Measurements from ENCODE around the gene FCRL2.
"Not testable (repeated sequence)": the region's sequence is repeated elsewhere in the genome, so short reads cannot be mapped to it uniquely, and the experiment has no call there.

FCRL2 gene

GRCh38 chr1:157748262-157748817, 28.6 kb downstream of the FCRL2 start:
- no peak for DNase-seq

- no peak for DNase-seq
Observed at GRCh38 chr1:157739229-157739901, 37.6 kb downstream of the FCRL2 start.

- not testable (repeated sequence) for DNase-seq
Observed at GRCh38 chr1:157735991-157736390, 40.9 kb downstream of the FCRL2 start.

- DNase-seq: no peak
Observed at GRCh38 chr1:157734321-157734720, 42.6 kb downstream of the FCRL2 start.

GRCh38 chr1:157732755-157733154, 44.2 kb downstream of the FCRL2 start:
- no peak for DNase-seq

- no peak for DNase-seq
Observed at GRCh38 chr1:157725221-157725577, 51.7 kb downstream of the FCRL2 start.

- DNase-seq: no peak
Observed at GRCh38 chr1:157724537-157725220, 52.3 kb downstream of the FCRL2 start.

GRCh38 chr1:157723157-157723556, 53.8 kb downstream of the FCRL2 start:
- no peak for DNase-seq

- no peak for DNase-seq
Observed at GRCh38 chr1:157721985-157722384, 54.9 kb downstream of the FCRL2 start.

- no peak for DNase-seq
Observed at GRCh38 chr1:157715736-157716135, 61.2 kb downstream of the FCRL2 start.

- DNase-seq: no peak
Observed at GRCh38 chr1:157711802-157712201, 65.1 kb downstream of the FCRL2 start.

- no peak for DNase-seq
Observed at GRCh38 chr1:157704878-157705277, 72.1 kb downstream of the FCRL2 start.

- no peak for DNase-seq
Observed at GRCh38 chr1:157703981-157704380, 73.0 kb downstream of the FCRL2 start.

- no peak for DNase-seq
Observed at GRCh38 chr1:157702308-157702825, 74.6 kb downstream of the FCRL2 start.

- DNase-seq: no peak
Observed at GRCh38 chr1:157700732-157701131, 76.2 kb downstream of the FCRL2 start, which contains the start of gene FCRL3. FCRL3 (minus strand) TSS chr1:157700769; CDS start chr1:157700489, 280 bp downstream.

- DNase-seq: no peak
Observed at GRCh38 chr1:157700305-157700704, 76.6 kb downstream of the FCRL2 start.

GRCh38 chr1:157697781-157698569, 79.0 kb downstream of the FCRL2 start:
- no peak for DNase-seq

- no peak for DNase-seq
Observed at GRCh38 chr1:157696966-157697628, 79.8 kb downstream of the FCRL2 start.

All from activated T-cell treated with anti-CD3 and anti-CD28 coated beads for 4 hours (primary cell).